Umbilical cord (tissue), 2 donors: ENCODE results near the gene MYH3. TPM values are rescaled to one million over a fixed set of nuclear protein-coding genes. Genes with fewer than 3 reads are reported as not detected.
"Not testable (repeated sequence)": the region's sequence is repeated elsewhere in the genome, so short reads cannot be mapped to it uniquely, and the experiment has no call there.

Experiments
- DNase-seq: peaks from one replicate; pipeline ENCODE4 v3.0.0-alpha.2; 2015; ENCODE audit warnings: low spot score
- total RNA-seq: library from RNA; depleted of rRNA; stranded (reverse); fragments of >200 nt; gene quantifications from one replicate; pipeline ENCODE4 v1.2.3, GENCODE V29; 2014; ENCODE audit warnings: low replicate concordance; ENCODE audit not compliant: insufficient read depth

Gene MYH3
- total RNA-seq: 12.0 TPM

GRCh38 chr17:10657148-10657547 lies at the start of gene MYH3:
TSS of gene MYH3 (minus strand) at chr17:10657309. CDS start at chr17:10655064, 2,245 bp downstream.
- no peak for DNase-seq

DNA sequence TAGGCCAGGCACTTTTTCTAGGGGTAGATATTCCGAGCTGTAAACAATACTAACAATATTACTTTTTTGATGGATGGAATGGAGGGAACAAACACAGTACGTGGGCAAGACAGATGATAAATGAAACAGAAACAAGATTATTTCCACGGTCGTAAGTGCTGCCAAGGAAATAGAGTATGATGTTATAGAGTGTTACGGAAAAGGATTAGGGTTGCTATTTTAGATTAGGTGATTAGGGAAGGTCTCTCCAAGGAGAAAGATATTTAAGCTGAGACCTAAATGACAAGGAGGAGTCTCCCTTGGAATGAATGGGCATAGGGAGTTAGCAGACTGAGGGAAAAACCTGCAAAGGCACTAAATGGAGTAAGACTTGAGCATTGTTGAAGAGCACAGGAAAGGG lies 48.6 kb upstream of the MYH3 start:
- no peak for DNase-seq

GRCh38 chr17:10702574-10702973 lies 45.5 kb upstream of the MYH3 start:
- no peak for DNase-seq

GRCh38 chr17:10699856-10700255 lies 42.7 kb upstream of the MYH3 start:
- no peak for DNase-seq

GRCh38 chr17:10698096-10698818 lies 41.1 kb upstream of the MYH3 start:
- peak; percentile 21 for DNase-seq

DNA sequence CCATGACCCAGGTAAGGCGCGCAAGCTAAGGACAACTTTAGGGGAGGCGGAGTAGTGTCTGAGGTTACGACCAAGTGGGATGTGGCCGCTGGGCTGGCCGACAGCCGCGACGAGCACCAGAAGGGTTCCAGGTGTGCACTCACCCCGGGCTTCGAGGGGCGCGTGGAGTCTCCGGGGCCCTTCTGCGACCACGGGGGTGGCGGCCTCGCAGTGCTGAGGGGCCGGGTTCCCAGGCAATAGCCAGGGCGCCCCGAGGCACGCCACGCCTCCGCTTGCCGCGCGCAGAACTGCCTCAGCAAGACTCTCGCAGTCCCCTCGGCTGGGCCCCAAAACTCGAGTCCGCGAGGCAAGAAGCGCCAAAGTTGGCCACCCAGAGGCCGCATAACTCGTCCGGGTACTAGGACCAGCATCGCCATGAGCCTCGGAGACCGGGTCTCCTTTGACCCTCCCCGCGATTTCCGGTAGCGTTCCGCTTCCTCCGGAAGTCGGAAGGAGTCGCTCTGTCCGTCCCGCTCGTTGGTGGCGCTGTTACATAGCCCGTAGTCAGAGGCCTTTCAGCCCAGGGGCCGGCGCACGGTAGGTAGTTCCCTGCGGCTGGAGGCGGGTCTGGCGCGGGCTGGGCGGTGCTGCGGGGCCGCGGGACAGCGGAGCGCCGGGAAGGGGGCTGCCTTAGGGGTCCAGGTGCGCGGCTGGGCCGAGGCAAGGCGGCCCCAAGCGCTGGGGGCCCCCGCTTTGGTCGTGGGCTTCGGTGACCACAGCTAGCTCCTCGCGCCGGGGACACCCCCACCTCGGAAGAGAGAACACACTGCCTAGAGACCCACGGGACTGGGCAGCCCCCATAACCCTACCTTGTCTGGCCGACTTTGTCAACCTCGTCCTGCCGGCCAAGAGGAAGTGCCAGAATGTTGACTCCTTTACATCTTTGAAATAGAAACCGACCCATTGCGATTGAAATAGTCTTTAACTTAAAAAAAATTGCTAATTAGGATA lies 40.3 kb upstream of the MYH3 start, which contains the start of the genes ADPRM and SCO1:
TSS of gene ADPRM (plus strand) at position 503 of the 990 bp plus-strand sequence. CDS start 7,333 bp downstream, outside the sequence.
TSS of gene SCO1 (minus strand) at position 442 of the 990 bp plus-strand sequence. CDS start at position 416, 26 bp downstream.
- peak; percentile 98 for DNase-seq

- DNase-seq: not testable (repeated sequence)
Measured at GRCh38 chr17:10695875-10696407, 38.8 kb upstream of the MYH3 start.

DNA sequence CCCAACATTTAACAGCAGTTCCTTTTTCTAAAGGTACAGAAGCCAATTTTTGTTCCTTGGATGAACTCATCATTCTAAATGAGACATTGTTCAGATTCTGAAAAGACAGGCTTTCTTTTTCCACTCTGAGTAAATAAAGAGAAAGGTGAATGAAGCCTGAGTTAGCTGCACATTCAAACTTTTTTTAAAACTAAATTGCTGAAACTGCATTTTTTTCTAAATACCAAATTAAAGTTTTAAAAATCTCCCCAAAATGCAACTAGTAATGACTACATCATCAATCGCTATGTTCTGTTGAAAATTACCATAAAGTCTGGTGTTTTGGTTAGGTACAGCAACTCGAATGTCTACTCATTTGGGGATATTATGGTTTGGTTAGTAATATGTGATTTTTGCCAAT lies 30.4 kb upstream of the MYH3 start:
- no peak for DNase-seq

DNA sequence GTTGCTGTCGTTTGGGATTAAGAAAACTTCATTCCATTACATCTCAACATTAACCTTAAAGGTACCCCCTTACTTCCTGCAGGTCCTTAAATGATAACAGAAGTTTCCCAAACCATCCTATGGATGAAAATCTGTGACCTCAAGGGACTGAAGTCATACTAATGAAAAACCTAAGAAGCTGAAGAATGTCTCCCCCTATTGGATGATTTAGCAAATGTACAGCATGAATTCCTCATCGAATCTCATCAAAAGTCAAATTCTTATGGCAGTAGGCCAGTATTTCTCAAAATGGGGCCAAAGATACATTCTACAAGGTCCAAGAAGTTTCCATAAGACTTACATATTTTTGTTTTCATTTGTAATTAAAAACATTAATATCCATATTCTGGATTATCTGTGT lies 26.7 kb upstream of the MYH3 start:
- peak; percentile 11 for DNase-seq

DNA sequence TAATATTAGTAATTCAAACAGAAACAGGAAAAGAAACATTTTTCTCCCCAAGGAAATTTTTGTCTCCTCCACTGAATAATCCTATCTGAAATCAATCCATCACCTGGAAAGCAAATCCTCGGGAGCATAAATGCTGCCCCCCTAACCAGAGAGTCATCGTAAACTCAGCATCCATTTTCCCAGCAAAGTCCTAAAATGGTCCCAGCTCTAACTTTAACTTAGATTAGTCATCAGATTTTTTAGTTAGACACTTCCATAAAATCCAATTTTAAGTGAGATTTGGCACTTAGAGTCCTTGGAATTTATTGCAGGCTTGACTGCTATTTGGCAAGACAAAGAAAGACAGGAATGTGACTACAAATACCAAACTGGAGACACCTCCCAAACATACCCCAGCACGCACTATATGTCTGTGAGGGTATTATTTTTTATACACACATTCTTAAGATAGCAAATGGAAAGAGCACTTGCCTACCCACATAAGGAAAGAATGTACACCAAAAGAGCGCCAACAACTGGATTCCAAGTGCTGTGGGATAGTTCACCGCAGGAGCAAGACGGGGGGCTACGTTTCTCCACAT lies 24.8 kb upstream of the MYH3 start:
- DNase-seq: peak; percentile 56

- no peak for DNase-seq
Measured at GRCh38 chr17:10674704-10675103, 17.6 kb upstream of the MYH3 start.

DNA sequence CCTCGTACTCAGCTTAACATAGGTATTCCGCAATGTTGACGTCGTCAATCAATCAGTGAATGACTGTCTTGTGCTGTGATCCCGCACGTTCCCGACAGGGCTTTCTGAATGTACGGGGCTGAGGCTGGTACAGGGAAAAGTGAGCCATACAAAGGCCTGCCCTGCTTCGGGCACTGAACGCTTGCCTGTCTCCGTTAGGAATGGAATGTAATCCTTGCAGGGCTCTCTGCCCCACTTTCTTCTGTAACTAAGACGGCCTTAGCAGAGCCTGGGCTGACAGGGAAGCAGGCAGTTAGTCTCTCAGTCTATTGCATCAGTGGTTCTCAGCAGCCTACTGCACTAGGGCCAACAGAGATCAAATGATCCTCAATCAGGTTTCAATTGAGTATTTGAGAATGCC lies 16.2 kb upstream of the MYH3 start:
- DNase-seq: peak; percentile 63

GRCh38 chr17:10668775-10669174 lies 11.7 kb upstream of the MYH3 start:
- DNase-seq: peak; percentile 18

DNA sequence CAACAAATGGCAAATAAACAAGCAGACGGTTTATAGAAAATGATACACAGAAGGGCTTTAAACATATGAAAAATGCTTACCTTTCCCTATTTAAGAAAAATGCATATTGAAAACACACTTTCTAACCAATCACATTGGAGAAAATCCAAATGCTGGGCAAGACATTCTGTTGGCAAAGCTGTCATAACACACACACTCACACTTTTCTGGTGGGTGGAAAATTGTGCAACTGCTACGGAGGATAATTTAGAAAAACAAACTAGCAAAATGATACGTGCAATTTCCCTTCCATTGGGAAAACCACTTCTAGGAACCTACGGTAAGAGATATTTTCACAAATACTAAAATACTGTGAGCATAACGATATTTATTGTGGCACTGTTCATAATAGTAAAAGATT lies 9.8 kb upstream of the MYH3 start:
- no peak for DNase-seq

GRCh38 chr17:10664571-10664970 lies 7.5 kb upstream of the MYH3 start:
- no peak for DNase-seq

DNA sequence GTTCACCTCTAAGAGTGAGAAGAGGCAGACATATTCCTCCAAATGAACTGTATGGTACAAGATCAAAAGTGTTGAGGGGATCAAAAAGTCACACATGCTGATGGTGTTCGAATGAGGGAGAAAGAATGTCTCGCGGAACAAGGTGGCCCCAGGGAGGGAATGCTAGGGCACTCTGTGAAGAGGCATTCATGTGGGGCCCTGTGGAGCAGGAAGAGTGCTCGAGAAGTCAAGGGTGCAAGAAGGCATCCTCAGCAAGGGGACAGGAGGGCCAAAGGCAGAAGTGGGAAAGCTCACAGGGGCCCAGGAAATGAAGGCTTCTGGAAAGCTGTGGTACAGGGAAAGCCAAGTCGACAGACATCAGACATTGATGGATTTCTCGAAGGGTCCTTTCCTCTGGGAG lies 6.1 kb upstream of the MYH3 start:
- DNase-seq: no peak

DNA sequence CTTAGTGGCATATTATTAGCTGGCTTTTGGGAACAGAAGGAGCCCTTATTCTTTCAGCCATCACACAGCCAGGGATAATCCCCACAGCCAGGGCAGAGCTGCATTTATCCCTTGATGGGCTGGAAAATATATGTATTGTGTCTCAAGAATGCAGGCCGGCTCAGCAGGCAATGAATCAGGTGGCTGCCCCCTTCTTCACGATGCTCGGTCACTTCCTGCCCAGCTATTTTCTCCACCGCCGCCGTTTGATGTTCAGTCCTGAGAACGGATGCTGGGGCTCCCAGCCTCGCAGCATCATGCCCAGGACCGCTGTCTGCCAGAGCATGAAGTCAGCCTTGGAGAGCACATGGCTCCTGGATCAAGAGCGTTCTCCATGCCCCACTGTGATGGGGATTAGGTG lies 4.3 kb upstream of the MYH3 start:
- DNase-seq: no peak

GRCh38 chr17:10657879-10658278 lies 770 bp upstream of the MYH3 start:
- no peak for DNase-seq

- no peak for DNase-seq
Measured at GRCh38 chr17:10653987-10654386, 3.1 kb downstream of the MYH3 start.

GRCh38 chr17:10652984-10653659 lies 4.0 kb downstream of the MYH3 start:
- DNase-seq: no peak

DNA sequence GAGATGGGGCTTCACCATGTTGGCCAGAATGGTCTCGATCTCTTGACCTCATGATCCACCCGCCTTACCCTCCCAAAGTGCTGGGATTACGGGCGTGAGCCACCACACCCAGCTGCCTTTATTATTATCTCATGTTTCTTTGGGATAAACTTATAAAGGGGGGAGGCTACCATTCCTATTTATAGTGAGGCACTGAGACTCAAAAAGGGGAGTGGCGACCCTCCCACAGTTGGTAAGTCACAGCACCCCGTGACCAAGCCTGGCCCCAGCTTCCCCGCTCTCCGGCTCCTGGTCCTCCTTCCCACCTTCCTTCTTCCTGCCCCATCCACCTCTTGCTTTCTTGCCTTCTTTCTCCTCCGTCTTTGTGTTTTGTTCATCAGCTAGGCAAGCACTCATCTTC lies 5.2 kb downstream of the MYH3 start:
- DNase-seq: no peak
